Stimulated activated CD4-positive, alpha-beta T cell treated with anti-CD3 and anti-CD28 coated beads, Interleukin-1b, Interleukin-23, amount 100 ng/mL, for 24 hours (primary cell): ENCODE measurements around the gene MAU2.
"Not testable (repeated sequence)": the region's sequence is repeated elsewhere in the genome, so short reads cannot be mapped to it uniquely, and the experiment has no call there.

ENCODE experiments used
- DNase-seq, 4 experiments: peaks; one replicate each; pipeline ENCODE4 v3.0.0-alpha.2; 2020; ENCODE audit warnings: low read depth in 4 of 4, low spot score in 1 of 4

The MAU2 gene

GRCh38 chr19:19347401-19348110, 26.9 kb downstream of the MAU2 start:
- DNase-seq: no peak

- no peak for DNase-seq
Measured at GRCh38 chr19:19348266-19348665, 27.6 kb downstream of the MAU2 start.

DNA sequence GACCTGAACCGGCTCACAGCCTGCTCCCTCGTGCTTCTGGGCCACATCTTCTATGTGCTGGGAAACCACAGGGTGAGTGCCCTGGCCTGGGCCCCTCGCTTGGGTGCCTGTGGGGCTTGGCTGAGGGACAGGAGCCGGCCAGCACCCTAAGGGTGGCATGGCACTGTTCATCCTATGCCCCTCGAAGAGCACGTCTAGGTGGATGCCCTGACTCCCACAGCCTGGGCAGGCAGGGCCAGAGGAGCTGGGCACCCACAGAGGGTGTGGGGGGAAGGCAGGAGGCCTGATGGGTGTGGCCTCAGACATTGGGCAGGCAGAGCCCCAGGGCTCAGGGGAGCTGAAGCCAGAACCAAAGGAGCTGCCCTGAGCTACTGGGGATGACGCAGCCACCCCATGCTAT, 28.7 kb downstream of the MAU2 start:
- no peak for DNase-seq

GRCh38 chr19:19350756-19351155, 30.1 kb downstream of the MAU2 start:
- not testable (repeated sequence) for DNase-seq

DNA sequence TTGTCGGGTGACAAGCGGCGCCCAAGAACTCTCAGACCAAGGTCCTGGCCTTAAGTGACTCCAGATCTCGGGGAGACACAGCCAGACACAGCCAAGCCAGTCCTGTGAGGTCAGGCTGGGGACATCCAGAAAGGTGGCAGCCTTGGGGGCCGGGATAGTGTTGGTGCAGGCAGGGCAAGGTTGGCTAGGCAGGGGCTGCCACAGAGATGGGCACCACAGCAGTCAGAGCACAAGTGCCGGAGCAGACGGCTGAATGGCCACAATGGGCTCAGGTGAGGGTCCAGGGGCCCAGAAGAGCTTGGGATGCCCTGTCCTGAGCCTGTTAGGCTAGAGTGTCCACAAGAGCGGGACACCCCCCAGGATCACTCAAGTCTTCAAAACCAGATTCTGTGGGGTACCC, 32.2 kb downstream of the MAU2 start:
- no peak for DNase-seq

GRCh38 chr19:19354007-19354406, 33.4 kb downstream of the MAU2 start:
- no peak for DNase-seq

- DNase-seq: no peak
Measured at GRCh38 chr19:19354932-19355331, 34.3 kb downstream of the MAU2 start.

GRCh38 chr19:19355606-19356139, 35.0 kb downstream of the MAU2 start:
- DNase-seq: no peak

GRCh38 chr19:19356500-19356899, 35.9 kb downstream of the MAU2 start:
- DNase-seq: no peak

GRCh38 chr19:19356901-19357566, 36.4 kb downstream of the MAU2 start:
- no peak for DNase-seq

DNA sequence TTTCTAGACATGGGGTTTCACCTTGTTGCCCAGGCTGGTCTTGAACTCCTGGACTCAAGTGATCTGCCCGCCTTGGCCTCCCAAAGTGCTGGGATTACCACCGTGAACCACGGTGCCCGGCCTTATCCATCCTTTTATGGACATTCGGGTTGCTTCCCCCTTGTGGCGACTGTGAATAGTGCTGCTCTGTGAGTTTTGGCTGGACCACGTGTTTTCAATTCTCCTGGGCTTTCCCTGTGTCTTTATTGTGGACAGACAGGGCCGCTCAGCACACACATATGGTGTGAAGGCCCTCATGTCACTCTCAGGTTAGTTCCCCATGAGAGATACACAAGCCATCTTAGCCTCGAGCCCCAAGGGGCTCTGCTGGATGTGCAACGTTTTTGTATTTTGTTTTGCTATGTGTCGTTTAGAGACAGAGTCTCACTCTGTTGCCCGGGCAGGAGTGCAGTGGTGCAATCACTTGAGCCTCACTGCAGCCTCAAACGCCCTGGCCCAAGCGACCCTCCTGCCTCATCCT, 40.5 kb downstream of the MAU2 start:
- peak; percentile 47 to 67 (median 50) for DNase-seq

DNA sequence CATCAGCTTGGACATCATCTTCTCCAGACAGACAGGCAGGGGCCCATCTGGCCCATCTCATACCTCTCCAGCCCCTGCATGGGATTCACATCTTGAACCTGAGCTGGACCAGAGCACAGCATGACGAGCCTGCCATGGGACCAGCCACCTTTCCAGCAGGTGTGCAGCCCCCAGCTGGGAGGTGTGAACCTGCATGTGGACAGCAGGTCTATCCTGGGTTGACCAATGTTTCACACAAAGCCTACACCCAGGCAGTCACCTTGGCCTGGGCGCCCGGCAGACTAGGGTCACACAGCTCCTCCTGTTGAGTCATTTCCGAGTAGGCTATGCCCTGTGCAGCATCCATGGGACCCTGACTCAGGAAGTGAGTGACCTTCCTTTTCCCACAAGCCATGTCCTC, 41.4 kb downstream of the MAU2 start:
- no peak for DNase-seq

GRCh38 chr19:19366434-19367396, 46.1 kb downstream of the MAU2 start:
- peak; percentile 26 to 65 (median 42) for DNase-seq

DNA sequence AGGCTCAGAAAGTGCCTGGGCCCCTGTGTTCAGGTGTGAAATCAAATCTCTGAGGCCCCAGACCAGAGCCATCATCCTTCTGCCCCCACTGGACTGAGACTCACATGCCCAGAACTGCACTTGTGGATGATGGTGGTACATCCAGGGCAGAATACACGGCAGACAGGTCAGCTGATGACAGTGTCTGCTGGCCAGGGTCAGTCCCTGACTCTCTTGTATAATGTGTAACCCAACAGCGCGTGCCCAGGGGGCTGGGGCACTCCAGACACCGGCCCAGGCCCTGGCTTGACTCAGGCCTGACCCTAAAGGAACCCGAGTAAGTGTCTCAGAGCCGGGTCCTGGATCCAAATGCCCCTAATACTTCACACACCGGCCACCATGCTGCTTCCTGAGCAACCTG, 47.5 kb downstream of the MAU2 start:
- no peak for DNase-seq

- no peak for DNase-seq
Measured at GRCh38 chr19:19371059-19371458, 50.4 kb downstream of the MAU2 start.

- no peak for DNase-seq
Measured at GRCh38 chr19:19372656-19373416, 52.2 kb downstream of the MAU2 start.

DNA sequence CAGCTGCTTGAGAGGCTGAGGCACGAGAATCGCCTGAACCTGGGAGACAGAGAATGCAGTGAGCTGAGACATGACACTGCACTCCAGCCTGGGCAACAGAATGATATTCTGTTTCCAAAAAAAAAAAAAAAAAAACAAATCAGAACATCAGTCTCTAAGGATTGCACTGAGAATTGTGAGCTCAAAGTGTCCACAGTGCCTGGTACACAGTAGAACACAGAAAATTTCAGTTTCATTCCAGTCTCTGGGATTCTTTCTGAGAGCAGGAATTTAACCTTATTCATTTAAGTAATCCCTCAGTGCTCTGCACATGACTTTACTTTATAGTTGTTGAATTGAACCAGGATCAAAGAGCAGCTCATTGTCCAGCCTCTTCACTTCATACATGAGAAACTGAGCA, 58.9 kb downstream of the MAU2 start:
- no peak for DNase-seq

DNA sequence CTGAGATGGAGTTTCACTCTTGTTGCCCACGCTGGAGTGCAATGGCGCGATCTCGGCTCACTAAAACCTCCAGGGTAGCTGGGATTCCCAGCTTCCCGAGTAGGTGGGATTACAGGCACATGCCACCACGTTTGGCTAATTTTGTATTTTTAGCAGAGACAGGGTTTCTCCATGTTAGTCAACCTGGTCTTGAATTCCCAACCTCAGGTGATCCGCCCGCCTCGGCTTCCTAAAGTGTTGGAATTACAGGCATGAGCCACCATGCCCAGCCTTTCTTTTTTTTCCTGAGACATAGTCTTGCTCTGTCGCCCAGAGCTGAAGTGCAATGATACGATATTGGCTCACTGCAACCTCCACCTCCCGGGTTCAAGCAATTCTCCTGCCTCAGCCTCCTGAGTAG, 59.7 kb downstream of the MAU2 start:
- DNase-seq: not testable (repeated sequence)

DNA sequence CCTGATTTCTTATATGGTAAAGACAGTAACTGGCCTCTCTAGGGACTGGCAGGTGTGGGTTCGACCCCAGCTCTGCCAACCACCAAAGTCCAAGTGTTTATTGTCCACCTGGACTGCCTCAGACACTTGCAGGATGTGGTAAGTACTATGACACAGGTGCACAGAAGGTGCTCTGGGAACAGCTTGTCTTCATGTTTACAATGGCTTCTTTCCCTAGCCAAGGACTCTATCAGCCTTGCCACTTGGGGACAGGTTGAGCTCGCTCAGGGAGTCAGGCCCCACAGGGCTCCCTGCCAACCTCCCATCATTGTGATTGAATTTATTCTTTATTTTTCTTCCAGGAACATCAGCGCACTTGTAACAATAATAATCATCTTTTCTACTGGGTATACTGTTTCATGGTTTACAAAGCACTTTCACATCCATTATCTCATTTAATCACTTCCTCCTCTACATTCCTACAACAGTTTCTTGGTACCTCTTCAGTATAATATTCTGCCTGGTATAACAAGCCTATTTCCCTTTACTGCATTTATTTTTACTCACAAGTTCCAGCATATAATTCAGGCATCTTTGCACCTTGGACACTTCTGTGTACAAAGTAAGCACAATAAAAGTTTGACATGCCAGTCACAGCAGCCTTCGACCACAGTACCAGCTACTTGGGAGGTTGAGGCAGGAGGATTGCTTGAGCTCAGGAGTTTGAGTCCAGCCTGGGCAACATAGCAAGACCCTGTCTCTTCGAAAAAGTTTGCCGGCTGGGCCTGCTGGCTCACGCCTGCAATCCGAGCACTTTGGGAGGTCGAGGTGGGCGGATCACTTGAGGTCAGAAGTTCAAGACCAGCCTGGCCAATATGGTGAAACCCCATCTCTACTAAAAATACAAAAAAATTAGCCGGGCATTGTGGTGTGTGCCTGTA, 60.6 kb downstream of the MAU2 start:
- no peak for DNase-seq
